Mucosa of gallbladder (tissue), 1 donor: ENCODE measurements around the gene CHTOP. TPM values are rescaled to one million over a fixed set of nuclear protein-coding genes. Genes with fewer than 3 reads are reported as not detected.
"Not testable (repeated sequence)": the region's sequence is repeated elsewhere in the genome, so short reads cannot be mapped to it uniquely, and the experiment has no call there.

Experiments used
- DNase-seq: peaks from one replicate; pipeline ENCODE4 v3.0.0-alpha.2; 2020; ENCODE audit warnings: low spot score
- total RNA-seq: library from RNA; stranded (reverse); gene quantifications from one replicate; pipeline ENCODE4 v1.2.1, GENCODE V29; 2021
- donor health status: DM: no; HTN: no; CAD: no.

The CHTOP gene, protein sequence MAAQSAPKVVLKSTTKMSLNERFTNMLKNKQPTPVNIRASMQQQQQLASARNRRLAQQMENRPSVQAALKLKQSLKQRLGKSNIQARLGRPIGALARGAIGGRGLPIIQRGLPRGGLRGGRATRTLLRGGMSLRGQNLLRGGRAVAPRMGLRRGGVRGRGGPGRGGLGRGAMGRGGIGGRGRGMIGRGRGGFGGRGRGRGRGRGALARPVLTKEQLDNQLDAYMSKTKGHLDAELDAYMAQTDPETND
- total RNA-seq = 69.4 TPM

DNA sequence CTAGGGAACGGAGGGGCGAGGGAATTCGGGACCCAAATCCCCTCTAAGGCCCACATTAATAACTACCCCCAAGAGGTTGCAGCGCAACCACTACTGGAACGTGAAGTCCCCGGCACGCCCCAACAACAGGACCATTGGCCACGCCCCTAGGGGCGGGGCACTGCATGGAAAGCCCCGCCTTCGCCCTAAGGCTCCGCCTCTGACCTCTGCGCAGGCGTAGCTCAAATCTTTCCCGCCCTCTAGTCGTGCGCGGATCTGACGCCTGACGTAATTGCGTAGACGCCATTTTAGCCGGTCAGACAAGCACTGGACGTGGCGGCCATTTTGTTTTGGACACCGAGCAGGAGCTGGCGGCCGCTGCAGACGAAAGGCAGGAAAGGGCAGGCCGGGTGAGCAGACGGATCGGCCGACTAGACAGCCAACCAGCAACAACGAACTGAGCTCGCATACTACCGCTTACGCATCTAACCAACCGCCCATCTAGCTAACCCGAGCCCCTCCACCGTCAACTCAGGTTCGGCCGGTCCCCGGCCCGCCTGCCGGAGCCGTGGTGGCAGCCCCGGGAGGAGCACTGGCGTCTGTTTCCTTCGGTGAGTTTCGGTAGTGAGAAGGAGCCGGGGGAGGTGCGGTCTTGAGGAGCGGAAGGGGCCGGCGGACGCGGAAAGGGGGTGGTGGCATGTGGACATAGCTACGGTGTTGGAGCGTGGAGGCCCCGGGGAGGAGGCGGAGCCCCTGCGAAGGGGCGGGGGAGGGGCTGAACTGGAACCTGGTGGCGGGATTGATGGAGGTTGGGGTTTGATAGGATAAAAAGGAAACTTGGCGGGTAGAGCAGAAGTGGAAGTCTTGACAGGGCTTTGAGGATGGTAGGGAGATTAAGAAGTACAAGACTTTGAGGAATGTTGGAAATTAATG lies at the start of gene CHTOP:
Gene CHTOP (plus strand): TSS at position 313 of the 912 bp plus-strand sequence. CDS start 2,523 bp downstream, outside the sequence.
- peak; percentile 98 for DNase-seq

DNA sequence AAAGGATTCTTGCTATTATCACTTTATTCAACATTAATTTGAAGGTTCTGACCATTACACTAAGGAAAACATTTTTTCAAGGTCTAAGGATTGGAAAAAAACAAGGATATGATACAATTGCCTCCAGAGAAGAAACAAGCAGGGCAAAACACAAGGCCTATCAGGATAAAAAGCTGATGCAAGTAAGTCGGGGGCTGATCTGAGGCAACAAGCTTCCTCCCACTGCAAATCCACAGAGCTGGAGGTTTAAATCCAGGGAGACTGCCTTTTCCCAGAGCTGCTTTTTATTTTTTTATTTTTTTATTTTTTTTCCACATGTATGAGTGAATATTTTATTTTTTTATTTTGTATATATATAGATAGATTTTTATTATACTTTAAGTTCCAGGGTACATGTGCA lies 48.9 kb upstream of the CHTOP start:
- DNase-seq = no peak

DNA sequence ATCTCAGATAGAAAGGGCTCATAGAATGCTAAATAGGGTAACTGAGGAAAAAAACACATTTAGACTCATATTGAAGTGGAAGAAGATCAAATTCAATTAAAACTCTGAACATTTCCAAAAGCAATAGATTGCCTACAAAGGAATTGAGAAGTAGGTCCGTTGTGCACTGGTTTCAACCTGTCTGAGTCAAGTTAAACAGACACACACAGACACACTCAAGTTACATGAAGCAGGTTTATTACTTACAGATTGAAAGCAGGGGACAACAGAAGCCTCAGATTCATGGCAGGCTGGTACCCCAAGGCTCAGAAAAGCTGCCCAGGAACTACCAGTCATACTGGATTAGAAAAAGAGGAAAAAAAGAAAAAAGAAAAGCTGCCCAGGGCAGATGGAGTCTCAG lies 47.5 kb upstream of the CHTOP start:
- no peak for DNase-seq

DNA sequence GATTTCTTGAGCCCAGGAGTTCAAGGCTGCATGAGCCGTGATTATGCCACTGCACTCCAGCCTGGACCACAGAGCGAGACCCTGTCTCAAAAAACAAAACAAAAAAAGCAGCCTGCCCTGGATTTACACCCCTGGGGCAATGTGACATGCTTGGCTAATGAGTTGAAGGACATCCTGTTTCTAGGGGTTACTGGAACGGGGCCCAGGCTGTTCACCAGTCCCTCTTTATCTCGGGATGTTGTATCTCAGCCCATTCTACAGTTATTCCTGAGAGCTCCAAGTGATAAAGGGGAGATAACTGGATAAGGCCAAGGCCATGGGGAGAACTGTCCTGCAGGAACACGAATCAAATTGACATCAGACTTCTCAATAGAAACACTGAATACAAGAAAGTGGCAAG lies 46.6 kb upstream of the CHTOP start:
- no peak for DNase-seq

DNA sequence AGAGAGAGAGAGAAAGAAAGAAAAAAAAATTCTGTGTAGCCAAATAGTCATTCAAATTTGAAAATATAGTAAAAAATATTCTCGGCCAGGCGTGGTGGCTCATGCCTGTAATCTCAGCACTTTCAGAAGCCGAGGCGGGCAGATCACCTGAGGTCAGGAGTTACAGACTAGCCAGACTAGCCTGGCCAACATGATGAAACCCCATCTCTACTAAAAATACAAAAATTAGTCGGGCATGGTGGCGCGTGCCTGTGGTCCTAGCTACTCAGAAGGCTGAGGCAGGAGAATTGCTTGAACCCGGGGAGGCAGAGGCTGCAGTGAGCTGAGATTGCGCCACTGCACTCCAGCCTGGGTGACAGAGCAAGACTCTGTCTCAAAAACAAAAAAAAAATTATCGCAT lies 45.8 kb upstream of the CHTOP start:
- DNase-seq = not testable (repeated sequence)

DNA sequence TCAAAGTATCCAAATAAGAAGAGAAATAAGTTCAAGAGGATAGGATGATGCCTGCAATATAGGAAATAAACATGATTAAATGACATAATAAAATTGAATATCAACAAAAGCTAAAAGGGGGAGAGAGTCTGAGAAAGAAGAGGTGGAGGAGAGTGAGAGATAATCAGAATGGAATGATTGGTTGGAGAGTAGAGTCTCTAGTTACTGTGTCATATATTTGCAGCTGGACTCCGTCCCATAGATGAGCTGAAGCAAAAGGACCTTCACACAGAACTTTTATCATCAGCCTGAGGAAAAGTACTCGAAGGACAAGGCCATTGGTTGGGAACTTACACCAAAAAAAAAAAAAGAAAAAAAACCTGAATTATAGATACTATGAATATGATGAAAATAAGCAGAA lies 45.4 kb upstream of the CHTOP start:
- no peak for DNase-seq

DNA sequence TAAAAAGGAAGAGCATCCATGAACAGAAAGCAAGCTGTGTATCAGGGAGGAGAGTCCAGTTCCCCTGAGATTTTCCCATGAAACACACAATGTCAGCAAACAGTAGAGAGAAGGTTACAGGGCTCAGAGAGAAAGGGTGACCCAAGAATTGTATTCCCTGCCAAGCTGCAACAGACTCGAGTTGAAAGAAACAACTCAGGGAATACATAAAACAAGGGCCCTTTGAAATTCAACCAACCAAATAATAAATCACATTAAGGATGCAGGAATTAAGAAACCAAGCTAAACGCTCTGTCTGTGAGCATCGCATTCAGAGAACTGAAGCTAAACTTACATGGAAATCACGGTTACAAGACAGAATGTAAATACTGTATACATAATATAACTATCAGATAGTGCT lies 41.1 kb upstream of the CHTOP start:
- no peak for DNase-seq

DNA sequence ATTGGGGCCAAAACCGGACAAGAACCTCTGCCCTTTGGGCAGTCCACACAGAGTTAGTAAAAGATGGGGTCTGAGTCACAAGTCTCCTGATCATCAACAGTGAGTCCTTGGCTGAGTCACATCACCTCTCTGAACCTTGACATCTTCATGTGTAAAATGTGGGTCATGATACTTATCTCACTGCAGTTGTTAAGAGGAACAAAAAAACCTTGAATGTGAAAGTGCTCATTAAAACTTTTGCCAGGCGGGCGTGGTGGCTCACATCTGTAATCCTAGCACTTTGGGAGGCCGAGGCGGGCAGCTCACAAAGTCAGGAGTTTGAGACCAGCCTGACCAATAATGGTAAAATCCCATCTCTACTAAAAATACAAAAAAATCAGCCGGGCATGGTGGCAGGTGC lies 36.7 kb upstream of the CHTOP start:
- DNase-seq = no peak

DNA sequence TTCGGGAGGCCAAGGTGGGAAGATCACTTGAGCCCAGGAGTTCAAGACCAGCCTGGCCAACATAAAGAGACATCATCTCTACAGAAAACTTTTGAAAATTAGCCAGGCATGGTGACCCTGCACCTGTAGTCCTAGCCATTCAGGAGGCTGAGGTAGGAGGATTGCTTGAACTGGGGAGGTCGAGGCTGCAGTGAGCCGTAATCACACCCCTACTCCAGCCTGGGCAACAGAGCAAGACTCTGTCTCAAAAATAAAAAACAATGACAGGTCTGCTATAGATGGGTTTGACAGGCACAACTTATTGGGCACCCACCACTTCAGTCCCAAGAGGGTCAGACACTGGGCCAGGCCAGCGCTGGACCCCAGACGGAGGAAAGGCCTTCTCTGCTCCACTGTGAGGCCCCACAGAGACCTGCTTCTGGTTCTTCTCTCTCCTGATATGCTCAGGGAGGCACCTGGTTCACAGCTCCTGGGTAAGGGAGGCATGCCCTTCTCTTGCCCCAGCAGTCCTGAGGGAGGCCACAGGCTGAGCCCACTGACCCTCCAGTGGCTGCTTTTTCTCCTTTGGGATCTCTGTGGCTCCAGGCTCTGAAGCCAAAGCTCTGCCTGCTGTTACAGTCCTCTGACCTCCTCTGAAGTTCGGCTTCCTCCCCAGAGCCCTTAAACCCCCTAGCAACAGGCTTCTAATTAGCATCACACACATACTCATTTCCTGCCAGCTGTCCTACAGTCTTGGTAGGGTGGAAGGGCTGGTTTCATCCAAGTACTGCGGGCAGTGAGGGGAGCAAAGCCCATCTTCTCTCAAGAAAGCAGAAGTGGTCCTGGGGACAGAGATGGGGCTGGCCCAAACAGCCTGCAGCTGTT lies 35.3 kb upstream of the CHTOP start:
- no peak for DNase-seq

DNA sequence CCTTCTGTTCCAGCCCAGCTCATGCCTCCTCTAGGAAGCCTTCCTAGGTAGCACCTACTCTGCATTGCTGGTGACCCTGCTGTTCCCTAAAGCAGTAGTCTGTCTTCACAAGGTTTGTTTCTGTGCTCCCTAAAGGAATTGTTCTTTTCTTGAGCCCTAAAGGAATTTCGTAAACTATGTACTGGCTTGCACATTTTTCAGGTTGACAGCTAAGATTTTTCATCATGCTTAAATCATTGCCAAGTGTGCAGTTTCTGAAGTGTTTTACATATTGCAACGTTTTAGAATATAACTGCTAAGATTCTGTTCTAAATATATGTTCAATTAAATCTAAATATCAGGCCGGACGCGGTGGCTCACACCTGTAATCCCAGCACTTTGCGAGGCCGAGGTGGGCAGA lies 34.0 kb upstream of the CHTOP start:
- DNase-seq = no peak

DNA sequence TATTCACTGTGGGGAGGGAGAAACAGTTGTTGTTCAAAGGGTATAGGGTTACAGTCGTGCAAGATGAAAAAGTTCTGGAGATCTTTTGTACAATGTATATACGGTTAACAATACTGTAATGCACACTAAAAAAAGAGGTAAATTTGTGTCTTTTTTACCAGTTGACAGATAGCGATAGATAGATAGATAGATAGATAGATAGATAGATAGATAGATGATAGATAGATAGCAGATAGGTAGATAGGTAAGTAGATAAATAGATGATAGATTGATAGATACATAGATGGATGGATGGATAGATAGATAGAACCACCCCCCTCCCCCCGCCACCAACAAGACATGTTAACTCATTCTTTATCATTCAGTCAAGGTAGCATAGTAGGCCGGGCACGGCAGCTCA lies 31.1 kb upstream of the CHTOP start:
- no peak for DNase-seq

DNA sequence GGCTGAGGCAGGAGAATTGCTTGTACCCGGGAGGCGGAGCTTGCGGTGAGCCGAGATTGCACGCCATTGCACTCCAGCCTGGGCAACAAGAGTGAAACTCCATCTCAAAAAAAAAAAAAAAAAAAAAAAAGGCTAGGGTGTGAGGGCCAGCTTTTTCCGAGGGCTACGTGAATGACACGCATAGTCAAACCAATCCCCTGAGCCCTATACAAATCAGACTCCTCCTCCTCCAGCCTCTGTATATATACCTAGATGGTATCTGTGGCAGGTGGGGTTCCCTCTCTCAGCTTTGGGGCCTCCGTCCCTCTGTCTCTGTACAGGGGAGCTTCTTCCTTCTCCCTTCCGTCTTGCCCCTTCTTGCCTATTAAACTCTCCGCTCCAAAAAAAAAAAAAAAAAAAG lies 27.7 kb upstream of the CHTOP start:
- no peak for DNase-seq

DNA sequence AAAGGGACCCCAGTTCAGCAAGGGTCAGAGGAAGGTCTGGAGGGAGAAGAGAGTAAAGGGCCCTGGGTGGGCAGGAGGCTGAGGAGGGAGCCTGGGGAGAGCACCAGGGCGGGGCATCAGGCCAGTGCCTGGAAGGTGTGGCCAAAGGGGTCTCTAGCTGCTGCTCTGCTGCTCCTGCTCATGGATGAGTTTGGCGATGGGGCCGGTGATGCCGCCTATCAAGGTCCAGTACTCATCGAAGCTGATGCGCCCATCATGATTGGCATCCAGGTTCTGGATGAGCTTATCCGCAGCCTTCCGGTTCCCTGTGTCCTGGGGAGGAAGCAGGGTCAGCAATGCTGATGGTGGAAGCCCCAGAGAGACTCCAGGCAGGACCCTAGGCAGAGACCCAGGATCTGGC lies 26.5 kb upstream of the CHTOP start:
- no peak for DNase-seq

DNA sequence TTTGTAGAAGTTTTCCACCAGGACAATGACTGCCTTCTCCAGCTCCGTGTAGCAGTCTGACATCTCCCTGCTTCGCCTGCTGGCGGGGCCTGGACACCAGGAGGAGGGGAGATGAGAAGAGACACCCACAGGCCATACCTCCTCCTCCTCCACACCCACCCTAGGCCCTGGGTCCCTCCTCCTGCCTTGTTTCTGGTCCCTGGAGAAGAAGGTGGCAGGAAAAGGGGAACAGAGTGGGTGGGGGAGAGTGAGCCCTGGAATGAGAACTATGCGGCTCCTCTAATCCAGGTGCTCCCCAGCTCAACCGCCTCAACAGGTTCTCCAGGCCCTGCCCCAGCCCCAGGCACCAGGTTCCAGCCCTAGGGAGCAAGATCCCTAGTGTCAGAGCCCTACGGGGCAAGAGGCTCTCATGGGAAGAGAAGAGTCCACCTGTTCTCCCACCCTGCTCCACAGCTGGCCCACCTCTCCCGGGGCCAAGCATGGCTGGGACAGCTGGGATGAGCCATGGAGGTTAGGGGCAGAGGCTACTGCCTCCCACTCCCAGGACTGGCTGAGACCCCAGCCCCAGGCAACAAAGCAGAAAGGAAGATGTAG lies 25.7 kb upstream of the CHTOP start:
- no peak for DNase-seq

DNA sequence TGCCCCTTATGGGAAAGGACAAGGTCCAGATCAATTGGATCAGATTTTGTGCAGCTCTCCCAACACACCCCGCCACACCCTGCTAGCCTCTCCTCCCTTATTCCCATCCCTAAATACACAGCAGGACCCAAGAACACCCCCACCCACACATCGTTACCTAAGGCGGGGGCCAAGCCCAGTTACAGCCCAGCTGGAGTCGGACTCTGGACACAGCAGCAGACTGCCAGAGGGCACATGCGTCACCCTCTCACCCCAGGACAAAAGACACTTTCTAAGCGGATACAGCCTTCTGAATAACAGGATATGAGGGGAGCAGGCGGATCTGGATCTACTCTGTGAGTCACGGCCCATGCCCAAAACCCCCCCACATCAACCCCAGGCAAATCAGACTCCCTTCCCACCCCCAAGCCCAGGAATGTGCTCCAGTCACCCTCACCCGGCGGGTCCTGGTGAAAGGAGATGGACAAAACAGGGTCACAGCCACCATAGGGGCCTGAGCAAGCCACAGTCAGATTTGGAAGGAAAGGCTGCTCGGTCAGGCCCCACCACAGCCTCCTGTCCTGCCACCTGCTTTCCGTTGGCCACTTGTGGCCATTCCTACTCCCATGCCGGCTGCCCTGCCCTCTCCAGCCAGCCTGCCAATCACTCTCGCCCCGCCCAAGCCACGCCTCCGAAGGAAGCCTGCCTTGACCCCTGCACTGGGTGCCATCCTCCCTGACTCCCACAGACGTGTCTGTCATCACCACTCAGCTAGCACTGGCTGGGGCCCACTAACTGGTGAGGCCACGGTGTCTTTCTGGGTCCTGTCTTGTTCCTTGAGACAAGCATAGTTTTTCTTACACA lies 24.9 kb upstream of the CHTOP start:
- DNase-seq = peak; percentile 73

DNA sequence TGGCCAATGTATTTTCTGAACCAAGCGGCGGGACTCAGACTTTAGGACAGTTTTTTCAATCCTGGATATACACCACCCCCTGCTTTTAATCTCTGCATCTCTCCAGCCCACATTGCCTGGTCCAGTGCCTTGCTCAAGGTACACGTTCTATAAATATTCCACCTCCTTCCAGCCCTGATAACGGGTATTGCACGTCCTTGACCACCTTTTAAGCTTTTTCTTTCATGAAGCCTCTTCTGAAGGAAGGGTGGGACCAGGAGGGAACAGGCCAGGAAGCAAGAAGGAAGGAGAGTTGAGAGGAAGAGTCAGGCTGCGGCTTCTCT lies 24.3 kb upstream of the CHTOP start:
- DNase-seq = no peak

DNA sequence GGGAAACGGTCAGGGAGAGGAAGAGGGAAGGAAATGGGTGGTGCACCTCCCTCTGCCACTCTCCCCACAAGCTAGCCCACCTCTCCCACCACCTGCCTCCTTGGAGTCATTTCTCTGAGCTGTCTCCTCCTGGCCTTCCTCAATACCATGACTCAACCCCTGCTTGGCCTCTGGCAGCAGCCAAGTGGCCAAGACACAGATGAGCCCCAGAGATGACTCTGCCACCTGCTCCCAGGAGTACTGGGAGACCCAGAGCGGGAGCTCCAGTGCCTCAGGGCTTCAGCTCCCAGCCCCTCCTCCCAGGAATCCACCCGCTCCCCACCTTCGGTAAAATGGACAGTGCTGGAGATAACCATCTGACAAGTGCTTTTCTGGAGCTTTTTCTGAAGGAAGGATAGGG lies 23.5 kb upstream of the CHTOP start:
- DNase-seq = no peak

DNA sequence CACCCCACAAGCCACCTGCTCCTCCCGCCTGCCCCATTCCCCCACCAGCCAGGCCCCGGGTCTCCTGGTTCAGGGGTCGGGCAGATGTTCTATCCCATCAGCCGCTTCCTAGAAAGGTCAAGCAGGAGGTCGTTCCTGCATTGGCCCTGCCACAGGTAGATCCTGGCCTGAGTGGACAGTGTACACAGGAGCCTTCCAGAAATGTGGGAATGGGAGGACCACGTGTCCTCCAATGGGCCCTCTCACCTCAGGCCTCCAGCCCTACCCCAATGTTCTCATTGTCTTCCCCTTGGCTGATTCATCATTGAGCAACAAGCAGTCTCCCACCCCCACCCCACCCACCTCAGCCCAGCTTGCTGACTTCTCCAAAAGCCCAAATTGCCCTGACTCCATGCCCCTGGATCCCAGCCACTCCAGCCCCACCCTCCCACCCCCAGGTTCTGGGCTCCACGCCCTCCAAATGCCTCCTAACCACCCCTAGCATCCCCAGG lies 23.0 kb upstream of the CHTOP start:
- DNase-seq = no peak

DNA sequence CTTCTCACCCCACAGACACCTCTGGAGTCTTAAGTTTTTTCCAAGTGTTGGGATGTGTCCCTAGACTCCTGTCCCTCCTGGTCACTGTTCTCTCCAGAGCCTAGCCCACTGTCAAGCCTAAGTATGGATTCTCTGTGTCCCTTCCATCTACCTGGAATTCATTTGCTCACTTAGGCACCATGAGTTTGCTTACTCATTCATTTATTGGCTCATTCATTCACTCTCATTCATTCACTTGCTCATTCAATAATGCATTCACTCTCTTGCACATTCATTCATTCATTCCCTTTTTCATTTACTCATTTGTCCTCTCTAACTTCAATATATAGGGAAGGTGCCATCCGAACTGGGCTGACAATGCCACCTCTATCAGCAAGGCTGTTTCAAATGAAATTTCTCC lies 22.5 kb upstream of the CHTOP start:
- DNase-seq = no peak

DNA sequence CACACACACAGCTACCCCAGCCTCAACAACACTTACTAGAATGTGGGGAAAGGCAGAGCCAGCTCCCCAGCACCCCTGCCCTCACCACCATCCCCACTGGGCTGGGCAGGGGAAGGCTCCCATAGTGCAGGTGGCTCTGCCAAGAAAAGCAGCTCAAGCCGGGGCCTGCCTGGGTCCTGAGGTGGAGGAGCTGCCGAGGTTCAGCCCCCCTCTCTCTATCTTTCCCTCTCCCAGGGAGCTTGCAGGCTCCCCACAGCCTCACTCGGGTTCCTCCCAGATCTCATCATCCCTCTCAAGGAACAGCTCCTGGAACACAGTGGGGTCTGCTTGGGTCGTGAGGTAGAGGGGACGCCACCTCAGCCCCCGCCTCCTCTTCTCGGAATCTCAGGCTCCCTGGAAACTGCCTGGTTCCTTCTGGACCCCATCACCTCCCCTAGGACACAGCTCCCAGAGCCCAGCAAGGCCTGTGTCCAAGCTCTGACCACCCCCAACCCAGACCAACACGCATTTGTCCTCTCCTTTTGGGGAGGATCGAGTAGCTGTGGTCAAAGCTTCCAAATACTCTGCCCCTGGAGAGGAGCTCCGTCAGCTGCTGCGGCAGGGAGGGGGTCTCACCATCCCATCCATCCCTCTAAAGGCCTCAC lies 21.6 kb upstream of the CHTOP start:
- DNase-seq = no peak
